ENCODE results near the gene PFKL. TPM values are rescaled to one million over a fixed set of nuclear protein-coding genes. Genes with fewer than 3 reads are reported as not detected.

Gene PFKL
- polyA plus RNA-seq, 2 donors, result 85.7 to 96.4 TPM

- peaks cover 0 to 9% of the 10 kb centered on the region in 2 donors for H3K9me3 ChIP-seq (ENCODE audit: control insufficient read depth in 2 of 2, insufficient read depth in 1 of 2, low read depth in 1 of 2, low read length in 1 of 2)
- 89 to 90% methylated on average over 18 of the region's 18 CpGs for WGBS, 2 donors
Measured at GRCh38 chr21:44365251-44365966, 65.6 kb downstream of the PFKL start.

GRCh38 chr21:44365967-44366585 is 66.2 kb downstream of the PFKL start:
- Histone ChIP-seq H3K9me3 (ENCODE audit: control insufficient read depth in 2 of 2, insufficient read depth in 1 of 2, low read depth in 1 of 2, low read length in 1 of 2) (peaks cover 0 to 9% of the 10 kb centered on the region in 2 donors), H3K4me1 (ENCODE audit: control insufficient read depth in 2 of 2, insufficient read depth in 2 of 2, low read length in 1 of 2) (peaks cover 0 to 4% of the 10 kb centered on the region in 2 donors), H3K36me3 (ENCODE audit: control insufficient read depth in 2 of 2, insufficient read depth in 2 of 2, low read length in 1 of 2) (no peaks in the 10 kb centered on the region), H3K27ac (ENCODE audit: low read depth in 2 of 2, low read length in 1 of 2) (no peak overlapping the region), H3K27me3 (ENCODE audit: control insufficient read depth in 1 of 2, insufficient read depth in 2 of 2, low read length in 2 of 2) (peaks cover 0 to 5% of the 10 kb centered on the region in 2 donors), H3K4me3 (ENCODE audit: low read depth in 1 of 2, low read length in 2 of 2) (no peak overlapping the region)
- WGBS, 2 donors, result 87 to 92% methylated on average over 22 of the region's 22 CpGs

More at GRCh38 chr21:44365251-44365966, 65.6 kb downstream of the PFKL start:
- H3K27ac ChIP-seq (ENCODE audit: low read depth in 2 of 2, low read length in 1 of 2), result no peak overlapping the region
- H3K36me3 ChIP-seq (ENCODE audit: control insufficient read depth in 2 of 2, insufficient read depth in 2 of 2, low read length in 1 of 2), result no peaks in the 10 kb centered on the region
- peaks cover 0 to 5% of the 10 kb centered on the region in 2 donors for H3K27me3 ChIP-seq (ENCODE audit: control insufficient read depth in 1 of 2, insufficient read depth in 2 of 2, low read length in 2 of 2)
- H3K4me3 ChIP-seq (ENCODE audit: low read depth in 1 of 2, low read length in 2 of 2), result no peak overlapping the region
- H3K4me1 ChIP-seq (ENCODE audit: control insufficient read depth in 2 of 2, insufficient read depth in 2 of 2, low read length in 1 of 2), result peaks cover 0 to 4% of the 10 kb centered on the region in 2 donors

- no peaks in the 10 kb centered on the region for H3K36me3 ChIP-seq (ENCODE audit: control insufficient read depth in 2 of 2, insufficient read depth in 2 of 2, low read length in 1 of 2)
- H3K9me3 ChIP-seq (ENCODE audit: control insufficient read depth in 2 of 2, insufficient read depth in 1 of 2, low read depth in 1 of 2, low read length in 1 of 2), result peaks cover 0 to 9% of the 10 kb centered on the region in 2 donors
- H3K27ac ChIP-seq (ENCODE audit: low read depth in 2 of 2, low read length in 1 of 2), result no peak overlapping the region
- WGBS, 2 donors, result 90 to 92% methylated on average over 25 to 28 of the region's 28 CpGs
- peaks cover 0 to 4% of the 10 kb centered on the region in 2 donors for H3K4me1 ChIP-seq (ENCODE audit: control insufficient read depth in 2 of 2, insufficient read depth in 2 of 2, low read length in 1 of 2)
- no peak overlapping the region for H3K4me3 ChIP-seq (ENCODE audit: low read depth in 1 of 2, low read length in 2 of 2)
- H3K27me3 ChIP-seq (ENCODE audit: control insufficient read depth in 1 of 2, insufficient read depth in 2 of 2, low read length in 2 of 2), result peaks cover 0 to 5% of the 10 kb centered on the region in 2 donors
Measured at GRCh38 chr21:44366586-44367211, 66.8 kb downstream of the PFKL start.

DNA sequence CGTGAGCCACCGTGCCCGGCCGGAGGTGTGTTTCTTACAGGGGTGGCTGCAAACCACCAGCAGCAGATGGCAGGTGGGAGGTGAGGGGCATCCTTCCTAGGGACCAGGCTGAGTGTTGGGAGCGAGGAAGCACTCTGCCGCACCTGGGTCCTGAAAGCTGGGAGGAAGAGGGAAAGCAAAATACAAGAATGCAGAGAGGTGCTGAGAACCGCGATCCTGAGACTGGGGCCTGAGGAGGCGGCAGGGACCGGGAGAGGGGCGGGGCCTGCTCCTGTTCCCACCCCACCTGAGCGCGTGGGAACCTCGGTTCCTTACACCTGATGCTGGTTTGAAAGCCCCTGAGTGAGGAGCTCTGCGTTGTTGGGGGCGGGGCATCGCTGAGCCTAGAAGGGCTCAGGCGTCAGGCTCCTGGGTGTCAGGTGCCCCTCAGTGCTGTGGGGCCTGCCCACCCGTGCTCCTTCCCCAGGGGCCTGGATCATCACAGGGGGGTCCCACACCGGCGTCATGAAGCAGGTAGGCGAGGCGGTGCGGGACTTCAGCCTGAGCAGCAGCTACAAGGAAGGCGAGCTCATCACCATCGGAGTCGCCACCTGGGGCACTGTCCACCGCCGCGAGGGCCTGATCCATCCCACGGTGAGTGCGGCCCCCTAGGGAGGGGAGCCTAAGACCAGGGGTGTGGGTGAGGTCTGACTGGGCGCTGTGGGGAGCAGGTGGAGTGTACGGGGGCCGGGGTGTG is 69.0 kb downstream of the PFKL start:
- peaks cover 0 to 5% of the 10 kb centered on the region in 2 donors for H3K27me3 ChIP-seq (ENCODE audit: control insufficient read depth in 1 of 2, insufficient read depth in 2 of 2, low read length in 2 of 2)

DNA sequence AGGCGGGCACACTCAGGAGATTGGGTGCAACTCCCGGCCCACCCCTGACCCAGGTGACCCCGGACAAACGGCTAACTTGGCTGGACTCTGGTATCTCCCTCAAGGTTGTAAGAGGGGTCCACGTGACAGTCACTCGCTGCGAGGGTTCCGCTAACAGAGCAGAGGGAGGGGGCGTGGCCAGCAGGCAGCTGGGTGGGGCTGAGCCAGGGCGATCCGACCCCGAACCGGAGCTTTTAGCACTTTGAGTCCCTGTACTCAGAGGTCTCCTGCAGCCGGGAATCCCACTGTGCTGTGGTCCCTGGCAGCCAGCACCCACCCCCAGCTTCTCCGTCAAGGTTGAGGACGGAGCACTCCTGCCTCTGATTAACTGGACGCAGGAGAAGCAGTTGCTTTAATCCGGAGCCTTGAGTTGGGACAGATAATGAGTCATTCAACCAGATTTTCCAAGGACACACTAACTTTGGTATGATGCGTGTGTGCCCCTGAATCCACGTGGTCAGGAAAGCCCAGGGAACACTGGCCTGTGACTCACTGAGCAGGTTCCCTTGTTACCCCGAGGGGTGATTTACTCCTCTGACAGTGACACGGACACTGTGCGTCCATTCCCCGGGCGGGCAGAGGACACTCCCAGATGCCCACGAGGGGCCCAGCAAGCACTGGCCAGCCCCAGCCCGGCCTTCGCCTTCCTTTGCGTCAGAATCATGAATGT is 70.3 kb downstream of the PFKL start:
- peaks cover 0 to 5% of the 10 kb centered on the region in 2 donors for H3K27me3 ChIP-seq (ENCODE audit: control insufficient read depth in 1 of 2, insufficient read depth in 2 of 2, low read length in 2 of 2)
- no peak overlapping the region for H3K4me3 ChIP-seq (ENCODE audit: low read depth in 1 of 2, low read length in 2 of 2)
- no peaks in the 10 kb centered on the region for H3K36me3 ChIP-seq (ENCODE audit: control insufficient read depth in 2 of 2, insufficient read depth in 2 of 2, low read length in 1 of 2)
- no peaks in the 10 kb centered on the region for H3K9me3 ChIP-seq (ENCODE audit: control insufficient read depth in 2 of 2, insufficient read depth in 1 of 2, low read depth in 1 of 2, low read length in 1 of 2)
- H3K27ac ChIP-seq (ENCODE audit: low read depth in 2 of 2, low read length in 1 of 2), result no peak overlapping the region
- WGBS, 2 donors, result 27 to 30% methylated on average over 27 to 29 of the region's 29 CpGs
- H3K4me1 ChIP-seq (ENCODE audit: control insufficient read depth in 2 of 2, insufficient read depth in 2 of 2, low read length in 1 of 2), result peaks cover 0 to 4% of the 10 kb centered on the region in 2 donors

More for the DNA sequence above, 69.0 kb downstream of the PFKL start:
- H3K4me3 ChIP-seq (ENCODE audit: low read depth in 1 of 2, low read length in 2 of 2), result no peak overlapping the region
- no peak overlapping the region for H3K27ac ChIP-seq (ENCODE audit: low read depth in 2 of 2, low read length in 1 of 2)
- H3K4me1 ChIP-seq (ENCODE audit: control insufficient read depth in 2 of 2, insufficient read depth in 2 of 2, low read length in 1 of 2), result peaks cover 0 to 4% of the 10 kb centered on the region in 2 donors
- no peaks in the 10 kb centered on the region for H3K36me3 ChIP-seq (ENCODE audit: control insufficient read depth in 2 of 2, insufficient read depth in 2 of 2, low read length in 1 of 2)
- WGBS, 2 donors, result 35 to 37% methylated on average over 35 of the region's 35 CpGs
- H3K9me3 ChIP-seq (ENCODE audit: control insufficient read depth in 2 of 2, insufficient read depth in 1 of 2, low read depth in 1 of 2, low read length in 1 of 2), result peaks cover 0 to 6% of the 10 kb centered on the region in 2 donors

- no peaks in the 10 kb centered on the region for H3K9me3 ChIP-seq (ENCODE audit: control insufficient read depth in 2 of 2, insufficient read depth in 1 of 2, low read depth in 1 of 2, low read length in 1 of 2)
- peaks cover 0 to 5% of the 10 kb centered on the region in 2 donors for H3K27me3 ChIP-seq (ENCODE audit: control insufficient read depth in 1 of 2, insufficient read depth in 2 of 2, low read length in 2 of 2)
- no peak overlapping the region for H3K4me3 ChIP-seq (ENCODE audit: low read depth in 1 of 2, low read length in 2 of 2)
- 86 to 89% methylated on average over 34 to 35 of the region's 37 CpGs for WGBS, 2 donors
- no peak overlapping the region for H3K27ac ChIP-seq (ENCODE audit: low read depth in 2 of 2, low read length in 1 of 2)
- H3K4me1 ChIP-seq (ENCODE audit: control insufficient read depth in 2 of 2, insufficient read depth in 2 of 2, low read length in 1 of 2), result peaks cover 0 to 8% of the 10 kb centered on the region in 2 donors
- no peaks in the 10 kb centered on the region for H3K36me3 ChIP-seq (ENCODE audit: control insufficient read depth in 2 of 2, insufficient read depth in 2 of 2, low read length in 1 of 2)
Measured at GRCh38 chr21:44370786-44371410, 71.0 kb downstream of the PFKL start.

DNA sequence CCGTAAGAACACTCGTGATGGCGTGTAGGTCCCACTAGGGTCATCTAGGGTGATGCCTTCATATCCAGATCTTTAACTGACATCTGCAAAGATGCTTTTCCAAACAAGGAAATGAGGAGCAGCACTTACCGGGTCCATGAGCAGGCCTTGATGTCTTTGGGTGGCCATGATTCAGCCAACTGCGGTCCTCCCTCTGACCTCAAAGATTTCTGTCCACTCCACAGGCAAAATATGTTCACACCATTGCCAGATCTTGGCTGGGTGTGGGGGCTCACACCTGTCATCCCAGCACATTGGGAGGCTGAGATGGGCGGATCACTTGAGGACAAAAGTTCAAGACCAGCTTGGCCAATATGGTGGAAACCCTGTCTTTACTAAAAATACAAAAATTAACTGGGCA is 71.7 kb downstream of the PFKL start:
- Histone ChIP-seq H3K27ac (ENCODE audit: low read depth in 2 of 2, low read length in 1 of 2) (no peak overlapping the region), H3K27me3 (ENCODE audit: control insufficient read depth in 1 of 2, insufficient read depth in 2 of 2, low read length in 2 of 2) (peaks cover 0 to 5% of the 10 kb centered on the region in 2 donors), H3K4me1 (ENCODE audit: control insufficient read depth in 2 of 2, insufficient read depth in 2 of 2, low read length in 1 of 2) (peaks cover 0 to 9% of the 10 kb centered on the region in 2 donors), H3K36me3 (ENCODE audit: control insufficient read depth in 2 of 2, insufficient read depth in 2 of 2, low read length in 1 of 2) (no peaks in the 10 kb centered on the region), H3K9me3 (ENCODE audit: control insufficient read depth in 2 of 2, insufficient read depth in 1 of 2, low read depth in 1 of 2, low read length in 1 of 2) (no peaks in the 10 kb centered on the region), H3K4me3 (ENCODE audit: low read depth in 1 of 2, low read length in 2 of 2) (no peak overlapping the region)
- WGBS, 2 donors, result 93 to 94% methylated on average over 6 of the region's 6 CpGs

- Histone ChIP-seq H3K36me3 (ENCODE audit: control insufficient read depth in 2 of 2, insufficient read depth in 2 of 2, low read length in 1 of 2) (no peaks in the 10 kb centered on the region), H3K4me3 (ENCODE audit: low read depth in 1 of 2, low read length in 2 of 2) (no peak overlapping the region), H3K4me1 (ENCODE audit: control insufficient read depth in 2 of 2, insufficient read depth in 2 of 2, low read length in 1 of 2) (peaks cover 0 to 13% of the 10 kb centered on the region in 2 donors), H3K27me3 (ENCODE audit: control insufficient read depth in 1 of 2, insufficient read depth in 2 of 2, low read length in 2 of 2) (peaks cover 0 to 5% of the 10 kb centered on the region in 2 donors), H3K27ac (ENCODE audit: low read depth in 2 of 2, low read length in 1 of 2) (no peak overlapping the region), H3K9me3 (ENCODE audit: control insufficient read depth in 2 of 2, insufficient read depth in 1 of 2, low read depth in 1 of 2, low read length in 1 of 2) (no peaks in the 10 kb centered on the region)
- 73 to 76% methylated on average over 8 of the region's 8 CpGs for WGBS, 2 donors
Measured at GRCh38 chr21:44372616-44373015, 72.8 kb downstream of the PFKL start.

All from esophagus (tissue), 2 donors.